ENCODE data around the gene TMEM9. TPM values are rescaled to one million over a fixed set of nuclear protein-coding genes. Genes with fewer than 3 reads are reported as not detected.
A peak's percentile ranks its signal among the peaks of the same experiment; 100 is the strongest.

The TMEM9 gene
- total RNA-seq (2012; rRNA removed), result 29.2 and 36.3 TPM in 2 replicates

- Histone ChIP-seq H3K4me3 (ENCODE audit: low read length) (peak within 1 kb of the TSS; percentile 84), H3K9ac (ENCODE audit: low read depth, low read length) (peak within 1 kb of the TSS; percentile 84), H3K27me3 (ENCODE audit: control insufficient read depth, insufficient read depth, low read length) (peaks cover 30% of the 10 kb centered on the region), H3K9me3 (replicated peaks; ENCODE audit: low read length) (no peaks in the 10 kb centered on the region), H3K36me3 (ENCODE audit: insufficient read depth, low read length) (peaks cover 19% of the 10 kb centered on the region), H3K4me1 (ENCODE audit: control insufficient read depth, insufficient read depth, low read length) (peaks cover 10% of the 10 kb centered on the region), H3K4me2 (ENCODE audit: low read length) (peak within 1 kb of the TSS; percentile 99)
Measured at GRCh38 chr1:201154389-201155165, at the start of gene TMEM9. TSS of gene TMEM9 (minus strand) at chr1:201154474. CDS start at chr1:201153923, 551 bp downstream.

- peaks cover 12% of the 10 kb centered on the region for H3K27me3 ChIP-seq (ENCODE audit: control insufficient read depth, insufficient read depth, low read length)
- no peak overlapping the region for H3K4me2 ChIP-seq (ENCODE audit: low read length)
- H3K36me3 ChIP-seq (ENCODE audit: insufficient read depth, low read length), result no peaks in the 10 kb centered on the region
- no peaks in the 10 kb centered on the region for H3K9me3 ChIP-seq (replicated peaks; ENCODE audit: low read length)
- no peak overlapping the region for H3K4me3 ChIP-seq (ENCODE audit: low read length)
- no peak overlapping the region for H3K9ac ChIP-seq (ENCODE audit: low read depth, low read length)
- no peaks in the 10 kb centered on the region for H3K4me1 ChIP-seq (ENCODE audit: control insufficient read depth, insufficient read depth, low read length)
Measured at GRCh38 chr1:201198598-201198997, 44.3 kb upstream of the TMEM9 start.

- H3K9ac ChIP-seq (ENCODE audit: low read depth, low read length), result no peak overlapping the region
- peaks cover 27% of the 10 kb centered on the region for H3K4me1 ChIP-seq (ENCODE audit: control insufficient read depth, insufficient read depth, low read length)
- H3K36me3 ChIP-seq (ENCODE audit: insufficient read depth, low read length), result no peaks in the 10 kb centered on the region
- no peak overlapping the region for H3K4me3 ChIP-seq (ENCODE audit: low read length)
- H3K4me2 ChIP-seq (ENCODE audit: low read length), result no peak overlapping the region
- H3K9me3 ChIP-seq (replicated peaks; ENCODE audit: low read length), result no peaks in the 10 kb centered on the region
- H3K27me3 ChIP-seq (ENCODE audit: control insufficient read depth, insufficient read depth, low read length), result no peaks in the 10 kb centered on the region
Measured at GRCh38 chr1:201194046-201194445, 39.8 kb upstream of the TMEM9 start.

- peak overlapping the region; percentile 35 for H3K4me3 ChIP-seq (ENCODE audit: low read length)
- no peaks in the 10 kb centered on the region for H3K27me3 ChIP-seq (ENCODE audit: control insufficient read depth, insufficient read depth, low read length)
- H3K4me1 ChIP-seq (ENCODE audit: control insufficient read depth, insufficient read depth, low read length), result peaks cover 27% of the 10 kb centered on the region
- peak overlapping the region; percentile 17 for H3K4me2 ChIP-seq (ENCODE audit: low read length)
- H3K9me3 ChIP-seq (replicated peaks; ENCODE audit: low read length), result no peaks in the 10 kb centered on the region
- no peaks in the 10 kb centered on the region for H3K36me3 ChIP-seq (ENCODE audit: insufficient read depth, low read length)
- H3K9ac ChIP-seq (ENCODE audit: low read depth, low read length), result peak overlapping the region; percentile 17
Measured at GRCh38 chr1:201192261-201192788, 38.1 kb upstream of the TMEM9 start.

GRCh38 chr1:201191653-201192260, 37.5 kb upstream of the TMEM9 start:
- Histone ChIP-seq H3K9ac (ENCODE audit: low read depth, low read length) (peak overlapping the region; percentile 35), H3K27me3 (ENCODE audit: control insufficient read depth, insufficient read depth, low read length) (no peaks in the 10 kb centered on the region), H3K4me1 (ENCODE audit: control insufficient read depth, insufficient read depth, low read length) (peaks cover 27% of the 10 kb centered on the region), H3K9me3 (replicated peaks; ENCODE audit: low read length) (no peaks in the 10 kb centered on the region), H3K4me2 (ENCODE audit: low read length) (peak overlapping the region; percentile 22), H3K4me3 (ENCODE audit: low read length) (peak overlapping the region; percentile 35), H3K36me3 (ENCODE audit: insufficient read depth, low read length) (no peaks in the 10 kb centered on the region)

GRCh38 chr1:201190624-201191051, 36.4 kb upstream of the TMEM9 start, which contains the start of gene IGFN1:
TSS of gene IGFN1 (plus strand) at chr1:201190824. CDS start at chr1:201193294, 2,470 bp downstream.
- Histone ChIP-seq H3K4me1 (ENCODE audit: control insufficient read depth, insufficient read depth, low read length) (peaks cover 27% of the 10 kb centered on the region), H3K9ac (ENCODE audit: low read depth, low read length) (peak within 1 kb of the TSS; percentile 35), H3K4me3 (ENCODE audit: low read length) (no peak within 1 kb of the TSS), H3K36me3 (ENCODE audit: insufficient read depth, low read length) (no peaks in the 10 kb centered on the region), H3K4me2 (ENCODE audit: low read length) (peak within 1 kb of the TSS; percentile 22), H3K9me3 (replicated peaks; ENCODE audit: low read length) (no peaks in the 10 kb centered on the region), H3K27me3 (ENCODE audit: control insufficient read depth, insufficient read depth, low read length) (no peaks in the 10 kb centered on the region)

GRCh38 chr1:201190005-201190404, 35.7 kb upstream of the TMEM9 start:
- Histone ChIP-seq H3K4me1 (ENCODE audit: control insufficient read depth, insufficient read depth, low read length) (peaks cover 30% of the 10 kb centered on the region), H3K36me3 (ENCODE audit: insufficient read depth, low read length) (no peaks in the 10 kb centered on the region), H3K9ac (ENCODE audit: low read depth, low read length) (no peak overlapping the region), H3K27me3 (ENCODE audit: control insufficient read depth, insufficient read depth, low read length) (no peaks in the 10 kb centered on the region), H3K9me3 (replicated peaks; ENCODE audit: low read length) (no peaks in the 10 kb centered on the region), H3K4me3 (ENCODE audit: low read length) (no peak overlapping the region), H3K4me2 (ENCODE audit: low read length) (no peak overlapping the region)

GRCh38 chr1:201189085-201189484, 34.8 kb upstream of the TMEM9 start:
- Histone ChIP-seq H3K9me3 (replicated peaks; ENCODE audit: low read length) (no peaks in the 10 kb centered on the region), H3K36me3 (ENCODE audit: insufficient read depth, low read length) (no peaks in the 10 kb centered on the region), H3K4me2 (ENCODE audit: low read length) (no peak overlapping the region), H3K4me1 (ENCODE audit: control insufficient read depth, insufficient read depth, low read length) (peaks cover 36% of the 10 kb centered on the region), H3K27me3 (ENCODE audit: control insufficient read depth, insufficient read depth, low read length) (no peaks in the 10 kb centered on the region), H3K9ac (ENCODE audit: low read depth, low read length) (no peak overlapping the region), H3K4me3 (ENCODE audit: low read length) (no peak overlapping the region)

- Histone ChIP-seq H3K9ac (ENCODE audit: low read depth, low read length) (no peak overlapping the region), H3K27me3 (ENCODE audit: control insufficient read depth, insufficient read depth, low read length) (peaks cover 20% of the 10 kb centered on the region), H3K9me3 (replicated peaks; ENCODE audit: low read length) (no peaks in the 10 kb centered on the region), H3K4me2 (ENCODE audit: low read length) (no peak overlapping the region), H3K4me1 (ENCODE audit: control insufficient read depth, insufficient read depth, low read length) (peaks cover 19% of the 10 kb centered on the region), H3K36me3 (ENCODE audit: insufficient read depth, low read length) (no peaks in the 10 kb centered on the region), H3K4me3 (ENCODE audit: low read length) (no peak overlapping the region)
Measured at GRCh38 chr1:201186192-201186591, 31.9 kb upstream of the TMEM9 start.

- Histone ChIP-seq H3K9ac (ENCODE audit: low read depth, low read length) (no peak overlapping the region), H3K4me1 (ENCODE audit: control insufficient read depth, insufficient read depth, low read length) (peaks cover 13% of the 10 kb centered on the region), H3K36me3 (ENCODE audit: insufficient read depth, low read length) (no peaks in the 10 kb centered on the region), H3K4me3 (ENCODE audit: low read length) (no peak overlapping the region), H3K27me3 (ENCODE audit: control insufficient read depth, insufficient read depth, low read length) (peaks cover 26% of the 10 kb centered on the region), H3K4me2 (ENCODE audit: low read length) (no peak overlapping the region), H3K9me3 (replicated peaks; ENCODE audit: low read length) (no peaks in the 10 kb centered on the region)
Measured at GRCh38 chr1:201185527-201186128, 31.4 kb upstream of the TMEM9 start.

GRCh38 chr1:201185123-201185453, 30.8 kb upstream of the TMEM9 start:
- Histone ChIP-seq H3K9ac (ENCODE audit: low read depth, low read length) (no peak overlapping the region), H3K9me3 (replicated peaks; ENCODE audit: low read length) (no peaks in the 10 kb centered on the region), H3K36me3 (ENCODE audit: insufficient read depth, low read length) (no peaks in the 10 kb centered on the region), H3K4me2 (ENCODE audit: low read length) (no peak overlapping the region), H3K4me1 (ENCODE audit: control insufficient read depth, insufficient read depth, low read length) (peaks cover 10% of the 10 kb centered on the region), H3K27me3 (ENCODE audit: control insufficient read depth, insufficient read depth, low read length) (peaks cover 32% of the 10 kb centered on the region), H3K4me3 (ENCODE audit: low read length) (no peak overlapping the region)
